HG03469 (cell line): Measurements from ENCODE around the gene ALDH16A1.
"Not testable (repeated sequence)": the region's sequence is repeated elsewhere in the genome, so short reads cannot be mapped to it uniquely, and the experiment has no call there.

Experiments
- ATAC-seq: cut with Tn5 transposase; IDR thresholded peaks from one replicate; pipeline ENCODE4 v1.9.1; 2021; ENCODE audit warnings: mild to moderate bottlenecking, moderate library complexity, moderate number of reproducible peaks; ENCODE audit not compliant: unreplicated experiment

The ALDH16A1 gene

GRCh38 chr19:49461656-49462055 is 8.6 kb downstream of the ALDH16A1 start:
- no peak for ATAC-seq

- no peak for ATAC-seq
Observed at GRCh38 chr19:49462492-49462891, 9.5 kb downstream of the ALDH16A1 start.

GRCh38 chr19:49463960-49464740 is 11.1 kb downstream of the ALDH16A1 start:
- no peak for ATAC-seq

- ATAC-seq: no peak
Observed at GRCh38 chr19:49465371-49465770, 12.3 kb downstream of the ALDH16A1 start.

GRCh38 chr19:49468199-49468598 is 15.2 kb downstream of the ALDH16A1 start:
- no peak for ATAC-seq

GRCh38 chr19:49468746-49469447 is 15.9 kb downstream of the ALDH16A1 start:
- ATAC-seq: peak; percentile 43

- ATAC-seq: no peak
Observed at GRCh38 chr19:49469828-49470614, 17.0 kb downstream of the ALDH16A1 start.

- no peak for ATAC-seq
Observed at GRCh38 chr19:49470615-49470978, 17.6 kb downstream of the ALDH16A1 start.

- no peak for ATAC-seq
Observed at GRCh38 chr19:49472936-49473335, 19.9 kb downstream of the ALDH16A1 start.

GRCh38 chr19:49473501-49473867 is 20.5 kb downstream of the ALDH16A1 start:
- not testable (repeated sequence) for ATAC-seq

GRCh38 chr19:49473868-49474541 is 21.0 kb downstream of the ALDH16A1 start, which contains the start of gene FLT3LG:
Gene FLT3LG (plus strand): TSS chr19:49474215. CDS start chr19:49474640, 425 bp downstream.
- ATAC-seq: no peak

GRCh38 chr19:49474542-49474924 is 21.5 kb downstream of the ALDH16A1 start:
- ATAC-seq: no peak

GRCh38 chr19:49475191-49475917 is 22.3 kb downstream of the ALDH16A1 start:
- ATAC-seq: no peak

GRCh38 chr19:49475995-49476880 is 23.2 kb downstream of the ALDH16A1 start:
- ATAC-seq: no peak

GRCh38 chr19:49479975-49480628 is 27.1 kb downstream of the ALDH16A1 start:
- no peak for ATAC-seq

- no peak for ATAC-seq
Observed at GRCh38 chr19:49481020-49481683, 28.1 kb downstream of the ALDH16A1 start.

GRCh38 chr19:49486232-49486631 is 33.2 kb downstream of the ALDH16A1 start:
- ATAC-seq: no peak

GRCh38 chr19:49486710-49487276 is 33.8 kb downstream of the ALDH16A1 start:
- no peak for ATAC-seq
